HUES48 (cell line): ENCODE results near the gene MOB3B.
A peak's percentile ranks its signal among the peaks of the same experiment; 100 is the strongest.

Experiments used
- H3K27ac ChIP-seq: one replicate; pipeline ENCODE4 v1.7.0; 2013; ENCODE audit warnings: low read depth, low read length, inconsistent platforms
- H3K27me3 ChIP-seq: 2 replicates; pipeline ENCODE4 v1.6.1; 2013; ENCODE audit warnings: mild to moderate bottlenecking, low read length; ENCODE audit not compliant: control insufficient read depth, insufficient read depth
- H3K36me3 ChIP-seq: 2 replicates; pipeline ENCODE4 v1.6.1; 2013; ENCODE audit warnings: low read length; ENCODE audit not compliant: control insufficient read depth, insufficient read depth
- H3K4me1 ChIP-seq: 2 replicates; pipeline ENCODE4 v1.6.1; 2013; ENCODE audit warnings: mild to moderate bottlenecking, low read length; ENCODE audit not compliant: control insufficient read depth, insufficient read depth
- H3K4me3 ChIP-seq: 2 replicates; pipeline ENCODE4 v1.5.1; 2013; ENCODE audit warnings: mild to moderate bottlenecking, low read depth, low read length
- H3K9ac ChIP-seq: 2 replicates; pipeline ENCODE4 v1.6.1; 2013; ENCODE audit warnings: mild to moderate bottlenecking, low read depth, low read length, moderate library complexity
- H3K9me3 ChIP-seq: 2 replicates; pipeline ENCODE4 v1.6.1; 2013; ENCODE audit warnings: low read length; ENCODE audit not compliant: control insufficient read depth, insufficient read depth

MOB3B gene

DNA sequence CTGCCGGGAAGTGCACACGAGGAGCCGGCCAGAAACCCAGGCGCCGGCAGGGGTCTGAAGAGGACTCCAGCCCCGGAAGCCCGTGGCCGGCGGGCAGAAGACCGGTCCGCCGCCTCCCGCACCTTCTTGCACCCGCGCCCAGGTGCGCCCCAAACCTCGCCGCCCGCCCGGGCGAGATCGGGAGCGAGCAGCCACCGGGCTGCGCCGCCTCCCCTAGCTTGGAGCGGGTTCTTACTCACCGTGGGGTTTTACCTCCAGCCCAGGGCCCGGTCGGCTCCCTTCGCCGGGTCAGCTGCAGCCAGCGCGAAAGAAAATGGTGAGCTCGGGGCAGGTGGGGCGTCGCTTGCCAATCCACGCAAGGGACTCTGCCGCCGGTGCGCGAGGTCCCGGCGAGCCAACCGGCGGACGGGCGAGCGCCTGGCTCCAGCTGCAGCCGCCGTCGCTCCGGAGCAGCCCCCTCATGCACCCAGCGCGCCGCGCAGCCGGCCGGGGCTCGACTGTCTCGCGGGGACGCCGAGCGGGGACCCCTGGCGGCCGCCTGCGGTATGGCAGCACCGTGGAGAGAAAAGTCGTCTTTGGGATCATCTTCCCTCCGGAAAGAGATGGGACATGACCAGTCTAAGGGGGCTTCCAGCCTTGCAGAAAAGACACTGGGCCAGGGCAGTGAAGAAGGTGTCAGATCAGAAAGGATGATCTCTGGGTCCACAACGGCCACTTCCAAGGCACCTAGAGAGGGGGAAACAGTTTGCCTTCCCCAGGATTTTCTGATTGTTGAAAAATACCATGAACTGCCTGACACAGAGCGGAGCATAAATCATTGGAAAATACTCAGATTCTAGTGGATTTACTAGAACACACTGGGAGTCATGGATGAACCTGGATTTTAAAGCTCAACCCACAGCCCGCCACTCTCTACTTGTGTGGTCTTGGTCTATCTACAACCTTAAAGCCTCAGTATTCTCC lies at the start of gene MOB3B:
Gene MOB3B, minus strand, starts transcription at position 499 of the 963 bp plus-strand sequence. CDS start 74,264 bp downstream, outside the sequence.
- Histone ChIP-seq H3K9ac (peak within 1 kb of the TSS; percentile 71), H3K27me3 (peaks cover 8% of the 10 kb centered on the region; the same call in 1 of the 2 replicates), H3K4me3 (peak within 1 kb of the TSS; percentile 89), H3K36me3 (no peaks in the 10 kb centered on the region), H3K27ac (peak within 1 kb of the TSS; percentile 65), H3K9me3 (no peaks in the 10 kb centered on the region), H3K4me1 (peaks cover 27% of the 10 kb centered on the region)

- H3K9me3 ChIP-seq: peaks cover 5% of the 10 kb centered on the region
- no peaks in the 10 kb centered on the region for H3K27me3 ChIP-seq
- H3K27ac ChIP-seq: peak overlapping the region; percentile 97
- peak overlapping the region; percentile 74 for H3K4me3 ChIP-seq
- peak overlapping the region; percentile 76 for H3K9ac ChIP-seq
- H3K36me3 ChIP-seq: no peaks in the 10 kb centered on the region
- peaks cover 8% of the 10 kb centered on the region for H3K4me1 ChIP-seq
Observed at GRCh38 chr9:27573634-27574590, 44.3 kb upstream of the MOB3B start.

DNA sequence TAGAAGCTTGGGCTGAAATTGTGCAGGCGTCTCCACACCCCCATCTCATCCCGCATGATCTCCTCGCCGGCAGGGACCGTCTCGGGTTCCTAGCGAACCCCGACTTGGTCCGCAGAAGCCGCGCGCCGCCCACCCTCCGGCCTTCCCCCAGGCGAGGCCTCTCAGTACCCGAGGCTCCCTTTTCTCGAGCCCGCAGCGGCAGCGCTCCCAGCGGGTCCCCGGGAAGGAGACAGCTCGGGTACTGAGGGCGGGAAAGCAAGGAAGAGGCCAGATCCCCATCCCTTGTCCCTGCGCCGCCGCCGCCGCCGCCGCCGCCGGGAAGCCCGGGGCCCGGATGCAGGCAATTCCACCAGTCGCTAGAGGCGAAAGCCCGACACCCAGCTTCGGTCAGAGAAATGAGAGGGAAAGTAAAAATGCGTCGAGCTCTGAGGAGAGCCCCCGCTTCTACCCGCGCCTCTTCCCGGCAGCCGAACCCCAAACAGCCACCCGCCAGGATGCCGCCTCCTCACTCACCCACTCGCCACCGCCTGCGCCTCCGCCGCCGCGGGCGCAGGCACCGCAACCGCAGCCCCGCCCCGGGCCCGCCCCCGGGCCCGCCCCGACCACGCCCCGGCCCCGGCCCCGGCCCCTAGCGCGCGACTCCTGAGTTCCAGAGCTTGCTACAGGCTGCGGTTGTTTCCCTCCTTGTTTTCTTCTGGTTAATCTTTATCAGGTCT lies 43.5 kb upstream of the MOB3B start, which contains the start of gene C9orf72:
Gene C9orf72, minus strand, starts transcription at position 564 of the 716 bp plus-strand sequence. CDS start 6,361 bp downstream, outside the sequence.
- H3K9ac ChIP-seq: peak within 1 kb of the TSS; percentile 80
- H3K9me3 ChIP-seq: no peaks in the 10 kb centered on the region; the same call in 1 of the 2 replicates
- H3K36me3 ChIP-seq: no peaks in the 10 kb centered on the region
- peak within 1 kb of the TSS; percentile 97 for H3K27ac ChIP-seq
- H3K4me1 ChIP-seq: peaks cover 8% of the 10 kb centered on the region
- peak within 1 kb of the TSS; percentile 74 for H3K4me3 ChIP-seq
- H3K27me3 ChIP-seq: no peaks in the 10 kb centered on the region

- Histone ChIP-seq H3K4me1 (peaks cover 8% of the 10 kb centered on the region), H3K9ac (peak overlapping the region; percentile 80), H3K4me3 (peak overlapping the region; percentile 74), H3K9me3 (no peaks in the 10 kb centered on the region; the same call in 1 of the 2 replicates), H3K27ac (peak overlapping the region; percentile 97), H3K27me3 (no peaks in the 10 kb centered on the region), H3K36me3 (no peaks in the 10 kb centered on the region)
Observed at GRCh38 chr9:27572566-27572917, 42.9 kb upstream of the MOB3B start.

- Histone ChIP-seq H3K9ac (no peak overlapping the region), H3K9me3 (no peaks in the 10 kb centered on the region; the same call in 1 of the 2 replicates), H3K36me3 (peaks cover 1% of the 10 kb centered on the region; the same call in 1 of the 2 replicates), H3K27ac (no peak overlapping the region), H3K4me3 (peak overlapping the region; percentile 74), H3K4me1 (peaks cover 8% of the 10 kb centered on the region), H3K27me3 (no peaks in the 10 kb centered on the region)
Observed at GRCh38 chr9:27572061-27572460, 42.4 kb upstream of the MOB3B start.

DNA sequence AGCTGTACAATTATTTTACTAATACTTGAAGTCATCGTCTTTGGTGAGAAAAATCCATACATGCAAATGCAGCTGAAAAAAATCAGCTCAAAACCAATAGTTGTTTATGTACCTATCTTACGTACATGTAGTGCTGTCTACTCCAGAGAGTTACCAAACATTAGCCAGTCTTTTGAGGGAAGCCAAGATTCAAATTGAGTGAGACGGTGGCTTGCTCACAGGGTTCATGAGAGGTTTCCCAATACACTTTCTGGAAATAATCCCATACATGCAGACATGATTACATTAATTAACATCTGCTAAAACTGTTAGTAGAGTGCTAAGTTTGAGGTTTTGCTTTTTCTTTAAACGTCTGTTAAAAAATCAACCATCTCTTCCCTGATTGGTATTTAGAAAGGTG lies 41.4 kb upstream of the MOB3B start:
- Histone ChIP-seq H3K9me3 (no peaks in the 10 kb centered on the region), H3K4me1 (peaks cover 8% of the 10 kb centered on the region), H3K9ac (no peak overlapping the region), H3K27me3 (no peaks in the 10 kb centered on the region), H3K36me3 (peaks cover 12% of the 10 kb centered on the region), H3K4me3 (no peak overlapping the region), H3K27ac (no peak overlapping the region)

- Histone ChIP-seq H3K27ac (no peak overlapping the region), H3K9me3 (no peaks in the 10 kb centered on the region), H3K4me1 (peaks cover 8% of the 10 kb centered on the region)
Observed at GRCh38 chr9:27569406-27569805, 39.8 kb upstream of the MOB3B start.

GRCh38 chr9:27566118-27566517 lies 36.5 kb upstream of the MOB3B start:
- peaks cover 52% of the 10 kb centered on the region for H3K36me3 ChIP-seq

More at GRCh38 chr9:27569406-27569805, 39.8 kb upstream of the MOB3B start:
- Histone ChIP-seq H3K27me3 (no peaks in the 10 kb centered on the region), H3K9ac (no peak overlapping the region), H3K4me3 (no peak overlapping the region), H3K36me3 (peaks cover 28% of the 10 kb centered on the region)

GRCh38 chr9:27565696-27566095 lies 36.1 kb upstream of the MOB3B start:
- H3K4me1 ChIP-seq: no peaks in the 10 kb centered on the region
- no peak overlapping the region for H3K4me3 ChIP-seq
- peaks cover 57% of the 10 kb centered on the region for H3K36me3 ChIP-seq
- H3K9ac ChIP-seq: no peak overlapping the region
- H3K27me3 ChIP-seq: no peaks in the 10 kb centered on the region
- no peaks in the 10 kb centered on the region for H3K9me3 ChIP-seq
- no peak overlapping the region for H3K27ac ChIP-seq

More at GRCh38 chr9:27566118-27566517, 36.5 kb upstream of the MOB3B start:
- Histone ChIP-seq H3K9me3 (no peaks in the 10 kb centered on the region), H3K4me3 (no peak overlapping the region), H3K27me3 (no peaks in the 10 kb centered on the region), H3K4me1 (no peaks in the 10 kb centered on the region), H3K9ac (no peak overlapping the region), H3K27ac (no peak overlapping the region)

GRCh38 chr9:27564670-27565069 lies 35.1 kb upstream of the MOB3B start:
- Histone ChIP-seq H3K9me3 (no peaks in the 10 kb centered on the region), H3K27ac (no peak overlapping the region), H3K4me3 (no peak overlapping the region), H3K27me3 (no peaks in the 10 kb centered on the region), H3K9ac (no peak overlapping the region), H3K4me1 (no peaks in the 10 kb centered on the region), H3K36me3 (peaks cover 66% of the 10 kb centered on the region)
